ENCODE measurements around the gene SLC2A4RG. TPM values are rescaled to one million over a fixed set of nuclear protein-coding genes. Genes with fewer than 3 reads are reported as not detected.

Gene SLC2A4RG
- total and polyA plus RNA-seq, 2 of the 13 experiments (the other 11 are each of a cell fraction or from before 2014, with no cell fraction given) = 91.4 to 95.9 TPM

DNA sequence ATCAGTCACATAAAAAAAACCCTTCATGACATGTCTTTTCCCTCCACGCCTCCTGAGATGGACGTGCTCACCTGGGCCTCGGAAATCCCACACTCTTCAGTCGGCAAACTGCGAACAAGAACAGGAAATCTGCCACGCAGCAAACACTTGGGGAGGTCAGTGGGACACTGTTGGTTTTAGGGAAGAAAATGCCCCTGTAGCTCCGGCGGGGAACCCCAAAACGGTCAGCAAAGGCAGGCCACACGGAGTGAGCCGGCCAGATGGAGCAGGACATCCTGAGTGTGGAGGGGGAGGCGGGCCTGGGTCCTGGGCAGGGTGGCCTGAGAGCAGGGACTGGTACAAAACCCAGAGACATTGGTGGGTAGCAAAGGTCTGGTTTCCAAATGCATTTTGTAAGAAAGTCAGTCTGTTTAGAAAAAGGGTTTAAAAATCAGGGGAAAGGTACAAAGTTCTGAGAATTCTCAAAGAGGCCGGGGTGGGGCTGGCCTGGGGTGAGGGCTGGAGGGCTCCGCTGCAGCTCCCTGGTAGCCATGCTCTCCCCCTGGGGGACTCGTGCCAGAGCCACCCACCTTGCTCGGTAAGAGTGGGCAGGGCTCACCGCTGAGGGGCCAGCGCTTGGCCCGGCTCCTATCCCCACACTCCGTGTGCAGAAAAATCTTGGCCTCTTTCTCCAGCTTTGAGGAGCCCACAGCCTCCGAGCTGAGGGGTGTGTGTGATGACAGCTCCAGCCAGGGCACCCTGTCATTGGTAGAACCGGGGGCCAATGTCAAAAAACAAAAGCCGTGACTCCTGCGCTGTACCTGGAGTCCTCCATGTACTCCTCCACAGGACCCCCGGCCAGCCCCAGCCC lies 5.2 kb downstream of the SLC2A4RG start (continued):
- TF ChIP-seq, protein P1, sequence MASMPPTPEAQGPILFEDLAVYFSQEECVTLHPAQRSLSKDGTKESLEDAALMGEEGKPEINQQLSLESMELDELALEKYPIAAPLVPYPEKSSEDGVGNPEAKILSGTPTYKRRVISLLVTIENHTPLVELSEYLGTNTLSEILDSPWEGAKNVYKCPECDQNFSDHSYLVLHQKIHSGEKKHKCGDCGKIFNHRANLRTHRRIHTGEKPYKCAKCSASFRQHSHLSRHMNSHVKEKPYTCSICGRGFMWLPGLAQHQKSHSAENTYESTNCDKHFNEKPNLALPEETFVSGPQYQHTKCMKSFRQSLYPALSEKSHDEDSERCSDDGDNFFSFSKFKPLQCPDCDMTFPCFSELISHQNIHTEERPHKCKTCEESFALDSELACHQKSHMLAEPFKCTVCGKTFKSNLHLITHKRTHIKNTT (CRISPR knock-in tag; IDR thresholded peaks at IDR 0.05) = 0 out of 2 replicates have a peak, but pooled peaks have one; percentile 3
- no peak for TF ChIP-seq ATF7 (IDR thresholded peaks at IDR 0.05)
- TF ChIP-seq ATF7 (CRISPR knock-in tag; IDR thresholded peaks at IDR 0.05) = peak; percentile 77; the same call in 1 of the 2 replicates
- peak; percentile 100 for TF ChIP-seq AGO2 (optimal IDR thresholded peaks at IDR 0.05; ENCODE audit: low read depth, low read length)
- TF ChIP-seq, protein P2, sequence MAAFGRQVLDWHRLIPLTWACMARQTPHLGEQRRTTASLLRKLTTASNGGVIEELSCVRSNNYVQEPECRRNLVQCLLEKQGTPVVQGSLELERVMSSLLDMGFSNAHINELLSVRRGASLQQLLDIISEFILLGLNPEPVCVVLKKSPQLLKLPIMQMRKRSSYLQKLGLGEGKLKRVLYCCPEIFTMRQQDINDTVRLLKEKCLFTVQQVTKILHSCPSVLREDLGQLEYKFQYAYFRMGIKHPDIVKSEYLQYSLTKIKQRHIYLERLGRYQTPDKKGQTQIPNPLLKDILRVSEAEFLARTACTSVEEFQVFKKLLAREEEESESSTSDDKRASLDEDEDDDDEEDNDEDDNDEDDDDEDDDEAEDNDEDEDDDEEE (CRISPR knock-in tag; IDR thresholded peaks at IDR 0.05) = no peak
- TF ChIP-seq TMF1 (CRISPR knock-in tag; IDR thresholded peaks at IDR 0.05; ENCODE audit: low read depth) = peak; percentile 73
- TF ChIP-seq, protein P3, sequence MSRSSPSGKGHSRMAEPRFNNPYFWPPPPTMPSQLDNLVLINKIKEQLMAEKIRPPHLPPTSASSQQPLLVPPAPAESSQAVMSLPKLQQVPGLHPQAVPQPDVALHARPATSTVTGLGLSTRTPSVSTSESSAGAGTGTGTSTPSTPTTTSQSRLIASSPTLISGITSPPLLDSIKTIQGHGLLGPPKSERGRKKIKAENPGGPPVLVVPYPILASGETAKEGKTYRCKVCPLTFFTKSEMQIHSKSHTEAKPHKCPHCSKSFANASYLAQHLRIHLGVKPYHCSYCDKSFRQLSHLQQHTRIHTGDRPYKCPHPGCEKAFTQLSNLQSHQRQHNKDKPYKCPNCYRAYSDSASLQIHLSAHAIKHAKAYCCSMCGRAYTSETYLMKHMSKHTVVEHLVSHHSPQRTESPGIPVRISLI (CRISPR knock-in tag; IDR thresholded peaks at IDR 0.05; ENCODE audit: borderline replicate concordance) = peak; percentile 41; the same call in 1 of the 2 replicates
- TF ChIP-seq TARDBP (CRISPR knock-in tag; IDR thresholded peaks at IDR 0.05) = peak; percentile 38; the same call in 1 of the 2 replicates
- peak; percentile 67 for TF ChIP-seq HNF4G (IDR thresholded peaks at IDR 0.05; ENCODE audit: borderline replicate concordance, low read depth, low read length)
- 0 out of 2 replicates have a peak, but pooled peaks have one; percentile 22 for TF ChIP-seq HNF4G (CRISPR knock-in tag; IDR thresholded peaks at IDR 0.05; ENCODE audit: borderline replicate concordance, low read depth)
- TF ChIP-seq, protein P4, sequence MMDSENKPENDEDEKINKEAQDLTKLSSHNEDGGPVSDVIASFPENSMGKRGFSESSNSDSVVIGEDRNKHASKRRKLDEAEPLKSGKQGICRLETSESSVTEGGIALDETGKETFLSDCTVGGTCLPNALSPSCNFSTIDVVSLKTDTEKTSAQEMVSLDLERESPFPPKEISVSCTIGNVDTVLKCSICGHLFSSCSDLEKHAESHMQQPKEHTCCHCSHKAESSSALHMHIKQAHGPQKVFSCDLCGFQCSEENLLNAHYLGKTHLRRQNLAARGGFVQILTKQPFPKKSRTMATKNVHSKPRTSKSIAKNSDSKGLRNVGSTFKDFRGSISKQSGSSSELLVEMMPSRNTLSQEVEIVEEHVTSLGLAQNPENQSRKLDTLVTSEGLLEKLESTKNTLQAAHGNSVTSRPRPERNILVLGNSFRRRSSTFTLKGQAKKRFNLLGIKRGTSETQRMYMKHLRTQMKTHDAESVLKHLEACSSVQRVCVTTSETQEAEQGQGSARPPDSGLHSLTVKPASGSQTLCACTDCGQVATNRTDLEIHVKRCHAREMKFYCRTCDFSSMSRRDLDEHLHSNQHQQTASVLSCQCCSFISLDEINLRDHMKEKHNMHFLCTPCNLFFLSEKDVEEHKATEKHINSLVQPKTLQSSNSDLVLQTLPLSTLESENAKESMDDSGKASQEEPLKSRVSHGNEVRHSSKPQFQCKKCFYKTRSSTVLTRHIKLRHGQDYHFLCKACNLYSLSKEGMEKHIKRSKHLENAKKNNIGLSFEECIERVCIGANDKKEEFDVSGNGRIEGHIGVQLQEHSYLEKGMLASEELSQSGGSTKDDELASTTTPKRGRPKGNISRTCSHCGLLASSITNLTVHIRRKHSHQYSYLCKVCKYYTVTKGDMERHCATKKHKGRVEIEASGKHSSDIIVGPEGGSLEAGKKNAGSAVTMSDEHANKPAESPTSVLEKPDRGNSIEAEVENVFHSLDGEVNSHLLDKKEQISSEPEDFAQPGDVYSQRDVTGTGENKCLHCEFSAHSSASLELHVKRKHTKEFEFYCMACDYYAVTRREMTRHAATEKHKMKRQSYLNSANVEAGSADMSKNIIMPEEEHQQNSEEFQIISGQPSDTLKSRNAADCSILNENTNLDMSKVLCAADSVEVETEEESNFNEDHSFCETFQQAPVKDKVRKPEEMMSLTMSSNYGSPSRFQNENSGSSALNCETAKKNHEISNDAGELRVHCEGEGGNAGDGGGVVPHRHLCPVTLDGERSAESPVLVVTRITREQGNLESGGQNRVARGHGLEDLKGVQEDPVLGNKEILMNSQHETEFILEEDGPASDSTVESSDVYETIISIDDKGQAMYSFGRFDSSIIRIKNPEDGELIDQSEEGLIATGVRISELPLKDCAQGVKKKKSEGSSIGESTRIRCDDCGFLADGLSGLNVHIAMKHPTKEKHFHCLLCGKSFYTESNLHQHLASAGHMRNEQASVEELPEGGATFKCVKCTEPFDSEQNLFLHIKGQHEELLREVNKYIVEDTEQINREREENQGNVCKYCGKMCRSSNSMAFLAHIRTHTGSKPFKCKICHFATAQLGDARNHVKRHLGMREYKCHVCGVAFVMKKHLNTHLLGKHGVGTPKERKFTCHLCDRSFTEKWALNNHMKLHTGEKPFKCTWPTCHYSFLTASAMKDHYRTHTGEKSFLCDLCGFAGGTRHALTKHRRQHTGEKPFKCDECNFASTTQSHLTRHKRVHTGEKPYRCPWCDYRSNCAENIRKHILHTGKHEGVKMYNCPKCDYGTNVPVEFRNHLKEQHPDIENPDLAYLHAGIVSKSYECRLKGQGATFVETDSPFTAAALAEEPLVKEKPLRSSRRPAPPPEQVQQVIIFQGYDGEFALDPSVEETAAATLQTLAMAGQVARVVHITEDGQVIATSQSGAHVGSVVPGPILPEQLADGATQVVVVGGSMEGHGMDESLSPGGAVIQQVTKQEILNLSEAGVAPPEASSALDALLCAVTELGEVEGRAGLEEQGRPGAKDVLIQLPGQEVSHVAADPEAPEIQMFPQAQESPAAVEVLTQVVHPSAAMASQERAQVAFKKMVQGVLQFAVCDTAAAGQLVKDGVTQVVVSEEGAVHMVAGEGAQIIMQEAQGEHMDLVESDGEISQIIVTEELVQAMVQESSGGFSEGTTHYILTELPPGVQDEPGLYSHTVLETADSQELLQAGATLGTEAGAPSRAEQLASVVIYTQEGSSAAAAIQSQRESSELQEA (CRISPR knock-in tag; IDR thresholded peaks at IDR 0.05; ENCODE audit: not compliant biosample characterization) = peak; percentile 75
- TF ChIP-seq SOX6 (IDR thresholded peaks at IDR 0.05) = no peak
- peak; percentile 12; the same call in 1 of the 2 replicates for TF ChIP-seq SOX6 (CRISPR knock-in tag; IDR thresholded peaks at IDR 0.05)

All from HepG2 (cell line).